Breast epithelium (tissue), 4 donors: ENCODE results near the gene DCTPP1. TPM values are rescaled to one million over a fixed set of nuclear protein-coding genes. Genes with fewer than 3 reads are reported as not detected.

ENCODE experiments used
- DNase-seq, 2 donors: peaks; one replicate each; pipeline ENCODE4 v3.0.0-alpha.2; 2019; ENCODE audit warnings: low spot score in 2 of 2
- H3K27ac ChIP-seq, 2 donors: fragments of 200-600 bp; sonication (generic) in 1 of 2; one replicate each; pipeline ENCODE4 v1.5.1; 2016 to 2019; ENCODE audit warnings: mild to moderate bottlenecking in 1 of 2
- H3K27me3 ChIP-seq, 2 donors: fragments of 200-600 bp; sonication (generic) in 1 of 2; one replicate each; pipeline versions ENCODE4 v1.5.1 to v1.6.0; 2017 to 2019; ENCODE audit warnings: control low read depth in 1 of 2, mild to moderate bottlenecking in 1 of 2
- H3K36me3 ChIP-seq: fragments of 200-600 bp; one replicate; pipeline ENCODE4 v1.5.1; 2019
- H3K4me1 ChIP-seq, 2 donors: fragments of 200-600 bp; sonication (generic); one replicate each; pipeline ENCODE4 v1.5.1; 2016 to 2019; ENCODE audit warnings: control low read depth in 1 of 2
- H3K4me3 ChIP-seq, 3 donors: fragments of 200-600 bp; sonication (generic); 1 replicate in 2 of 3; 2 replicates in 1 of 3; pipeline ENCODE4 v1.5.1; 2016 to 2019; ENCODE audit warnings: mild to moderate bottlenecking in 3 of 3, moderate library complexity in 2 of 3
- H3K9me3 ChIP-seq, 2 donors: fragments of 200-600 bp; sonication (generic) in 1 of 2; one replicate each; pipeline ENCODE4 v1.5.1; 2016 to 2019; ENCODE audit warnings: control low read depth in 1 of 2
- POLR2A ChIP-seq: fragments of 450-650 bp; IDR thresholded peaks from one replicate; pipeline ENCODE4 v1.6.1; 2016; ENCODE audit warnings: antibody characterized with exemption, mild to moderate bottlenecking, moderate library complexity
- POLR2AphosphoS5 ChIP-seq, 3 donors: sonication (generic); formaldehyde crosslinking; IDR thresholded peaks; one replicate each; pipeline ENCODE4 v1.6.1; 2017; ENCODE audit warnings: antibody characterized with exemption in 3 of 3
- intact Hi-C: fragments of 100-400 bp; cut with DNase I; formaldehyde crosslinking; loops from one replicate; pipeline ENCODE4 v1.15.1; 2023; ENCODE audit warnings: low total_unique reads
- total RNA-seq, 3 donors: library from RNA; depleted of rRNA; stranded (reverse); fragments of >200 nt; gene quantifications; one replicate each; pipeline ENCODE4 v1.1.0, GENCODE V29; 2016
- TF ChIP-seq, protein P1 (sequence below), 3 donors: fragments of 450-650 bp; IDR thresholded peaks; one replicate each; pipeline ENCODE4 v1.5.1; 2016 to 2017; ENCODE audit warnings: antibody characterized with exemption in 3 of 3, mild to moderate bottlenecking in 3 of 3, moderate library complexity in 3 of 3

DCTPP1 gene
- total RNA-seq, 3 donors from 2014 or later: 11.2 to 25.6 (median 20.1) TPM

DNA sequence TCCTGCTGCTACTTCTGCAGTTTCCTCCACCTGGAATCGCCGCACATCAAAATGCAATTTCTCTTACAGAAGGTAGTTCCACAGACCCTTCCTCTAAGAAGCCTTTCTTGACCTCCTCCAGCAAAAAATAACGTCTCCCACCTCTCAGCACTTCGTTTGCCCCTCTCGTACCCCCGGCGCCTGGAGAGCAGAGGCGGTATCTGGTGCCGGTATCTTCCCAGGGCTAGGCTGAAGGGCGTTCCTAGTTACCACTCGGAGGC is 482 bp downstream of the DCTPP1 start:
- H3K36me3 ChIP-seq: no peaks in the 10 kb centered on the region
- peak overlapping the region; percentile 79 to 87 for H3K27ac ChIP-seq
- TF ChIP-seq POLR2A: no peak
- TF ChIP-seq, protein P1, sequence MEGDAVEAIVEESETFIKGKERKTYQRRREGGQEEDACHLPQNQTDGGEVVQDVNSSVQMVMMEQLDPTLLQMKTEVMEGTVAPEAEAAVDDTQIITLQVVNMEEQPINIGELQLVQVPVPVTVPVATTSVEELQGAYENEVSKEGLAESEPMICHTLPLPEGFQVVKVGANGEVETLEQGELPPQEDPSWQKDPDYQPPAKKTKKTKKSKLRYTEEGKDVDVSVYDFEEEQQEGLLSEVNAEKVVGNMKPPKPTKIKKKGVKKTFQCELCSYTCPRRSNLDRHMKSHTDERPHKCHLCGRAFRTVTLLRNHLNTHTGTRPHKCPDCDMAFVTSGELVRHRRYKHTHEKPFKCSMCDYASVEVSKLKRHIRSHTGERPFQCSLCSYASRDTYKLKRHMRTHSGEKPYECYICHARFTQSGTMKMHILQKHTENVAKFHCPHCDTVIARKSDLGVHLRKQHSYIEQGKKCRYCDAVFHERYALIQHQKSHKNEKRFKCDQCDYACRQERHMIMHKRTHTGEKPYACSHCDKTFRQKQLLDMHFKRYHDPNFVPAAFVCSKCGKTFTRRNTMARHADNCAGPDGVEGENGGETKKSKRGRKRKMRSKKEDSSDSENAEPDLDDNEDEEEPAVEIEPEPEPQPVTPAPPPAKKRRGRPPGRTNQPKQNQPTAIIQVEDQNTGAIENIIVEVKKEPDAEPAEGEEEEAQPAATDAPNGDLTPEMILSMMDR (IDR thresholded peaks at IDR 0.05): no peak
- TF ChIP-seq POLR2AphosphoS5 (IDR thresholded peaks at IDR 0.05): no peak
- H3K27me3 ChIP-seq: no peaks in the 10 kb centered on the region
- H3K9me3 ChIP-seq: no peaks in the 10 kb centered on the region
- intact Hi-C loops: loop anchor here (10.0 kb wide), 1 partner anchor 95 kb away; the partner anchor contains the start of gene ZNF768
- DNase-seq: no peak
- H3K4me1 ChIP-seq: peaks cover 3 to 11% of the 10 kb centered on the region in 2 donors
- peak overlapping the region; percentile 51 to 78 (median 75) for H3K4me3 ChIP-seq

DNA sequence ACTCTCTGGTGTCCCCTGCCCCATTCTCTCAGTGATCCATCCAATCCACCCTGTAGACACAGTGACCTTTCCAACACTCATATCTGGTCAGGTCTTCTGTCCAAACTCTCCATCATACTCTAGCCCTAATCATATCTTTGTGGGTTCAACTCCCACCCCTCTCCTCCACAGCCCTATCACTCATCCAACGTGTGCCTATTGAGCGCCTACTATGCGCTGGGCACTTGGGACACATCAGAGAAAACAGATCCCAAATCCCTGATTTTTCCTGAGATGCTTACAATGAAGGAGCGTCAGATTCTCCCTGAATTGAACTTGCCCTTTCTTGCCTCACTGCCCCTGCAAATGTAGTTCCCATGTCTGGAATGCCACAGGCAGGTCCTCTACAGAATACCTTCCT is 1.8 kb downstream of the DCTPP1 start:
- Histone ChIP-seq H3K4me1 (peaks cover 3 to 11% of the 10 kb centered on the region in 2 donors), H3K9me3 (no peaks in the 10 kb centered on the region), H3K4me3 (no peak overlapping the region), H3K27ac (no peak overlapping the region), H3K36me3 (no peaks in the 10 kb centered on the region), H3K27me3 (no peaks in the 10 kb centered on the region)
- DNase-seq: no peak
- intact Hi-C loops: loop anchor here (10.0 kb wide), 1 partner anchor 97 kb away; the partner anchor contains the start of gene ZNF768
- TF ChIP-seq, protein P1 (IDR thresholded peaks at IDR 0.05): no peak
- no peak for TF ChIP-seq POLR2AphosphoS5 (IDR thresholded peaks at IDR 0.05)
- no peak for TF ChIP-seq POLR2A

DNA sequence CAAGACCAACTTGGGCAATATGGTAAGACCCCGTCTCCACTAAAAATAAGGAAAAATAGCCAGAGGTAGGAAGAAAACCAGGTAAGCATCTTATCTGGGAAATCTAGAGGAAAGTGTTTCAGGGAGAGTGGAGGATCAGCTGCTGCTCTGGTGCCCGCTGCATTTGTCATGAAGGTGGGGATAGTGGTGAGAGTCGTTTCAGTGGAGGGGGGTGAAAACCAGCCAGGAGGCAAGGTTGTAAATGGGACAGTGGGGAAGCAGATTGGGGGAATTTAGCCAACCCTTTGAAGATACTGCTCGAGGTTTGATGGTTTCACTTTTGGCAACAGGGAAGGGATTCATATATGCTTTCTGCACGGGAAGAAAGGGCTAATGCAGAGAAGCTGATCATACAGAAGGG is 8.8 kb downstream of the DCTPP1 start:
- no peak overlapping the region for H3K27ac ChIP-seq
- no peaks in the 10 kb centered on the region for H3K27me3 ChIP-seq
- H3K9me3 ChIP-seq: no peaks in the 10 kb centered on the region
- no peak overlapping the region for H3K4me3 ChIP-seq
- H3K36me3 ChIP-seq: no peaks in the 10 kb centered on the region
- no peak for DNase-seq
- H3K4me1 ChIP-seq: no peaks in the 10 kb centered on the region
- intact Hi-C loops: loop anchor here (10.0 kb wide), 1 partner anchor 104 kb away; the partner anchor contains the start of gene ZNF768
- no peak for TF ChIP-seq POLR2AphosphoS5 (IDR thresholded peaks at IDR 0.05)
- TF ChIP-seq, protein P1 (IDR thresholded peaks at IDR 0.05): no peak
- TF ChIP-seq POLR2A: no peak

DNA sequence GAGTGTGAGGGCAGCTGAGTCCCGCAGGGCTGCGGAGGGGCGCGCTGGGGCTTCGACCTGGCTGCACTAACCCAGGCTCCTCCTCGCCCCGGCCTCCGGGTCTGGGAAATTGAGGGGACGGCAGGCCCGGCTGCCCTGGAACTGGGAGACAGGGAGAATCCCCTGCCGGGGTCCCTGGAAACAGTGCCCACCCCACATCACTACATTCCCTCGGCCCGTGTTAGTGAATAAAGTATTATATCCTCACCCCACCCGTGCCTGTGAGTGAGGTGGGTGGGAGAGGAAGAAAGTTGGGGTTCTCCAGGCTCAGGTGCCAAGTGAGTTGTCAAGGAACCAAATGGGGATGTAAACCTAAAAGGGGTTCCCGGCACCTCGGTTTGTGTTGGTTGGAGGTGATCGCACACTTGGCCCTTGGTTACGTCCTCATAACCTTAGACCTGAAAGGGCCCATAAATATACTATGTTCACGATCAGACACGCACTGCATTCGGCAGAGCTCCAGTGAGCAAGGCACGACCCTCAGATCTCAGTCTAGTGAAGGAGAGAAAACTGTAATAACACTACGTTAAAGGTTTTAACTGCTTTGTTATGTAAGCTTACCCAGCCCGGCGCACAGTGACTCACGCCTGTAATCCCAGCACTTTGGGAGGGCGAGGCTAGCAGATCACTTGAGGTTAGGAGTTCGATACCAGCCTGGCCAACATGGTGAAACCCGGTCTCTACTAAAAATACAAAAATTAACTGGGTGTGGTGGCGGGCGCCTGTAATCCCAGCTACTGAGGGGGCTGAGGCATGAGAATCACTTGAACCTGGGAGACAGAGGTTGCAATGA is 11.3 kb downstream of the DCTPP1 start:
- Histone ChIP-seq H3K27me3 (no peaks in the 10 kb centered on the region), H3K9me3 (no peaks in the 10 kb centered on the region), H3K27ac (peak overlapping the region; percentile 76 to 81), H3K4me3 (peak overlapping the region; percentile 51 to 72 (median 70)), H3K4me1 (no peaks in the 10 kb centered on the region), H3K36me3 (no peaks in the 10 kb centered on the region)
- intact Hi-C loops: loop anchor here (10.0 kb wide), 1 partner anchor 324 kb away; the partner anchor contains the start of genes TBX6 and YPEL3
- TF ChIP-seq, protein P1 (IDR thresholded peaks at IDR 0.05): no peak
- no peak for TF ChIP-seq POLR2A
- no peak for TF ChIP-seq POLR2AphosphoS5 (IDR thresholded peaks at IDR 0.05)
- DNase-seq: no peak
